Psoas muscle (tissue), 8 donors: ENCODE results near the gene FXYD4. TPM values are rescaled to one million over a fixed set of nuclear protein-coding genes. Genes with fewer than 3 reads are reported as not detected.

ENCODE experiments used
- ATAC-seq, 4 donors: fragments of 200-7000 bp; cut with Tn5 transposase; one replicate each; pipeline ENCODE4 v1.9.1; 2020; ENCODE audit warnings: moderate library complexity in 3 of 4, mild to moderate bottlenecking in 2 of 4
- DNase-seq, 2 donors: peaks; one replicate each; pipeline ENCODE4 v3.0.0-alpha.2; 2020
- H3K27ac ChIP-seq: fragments of 200-600 bp; one replicate; pipeline ENCODE4 v1.8.0; 2022
- H3K27me3 ChIP-seq, 3 donors: fragments of 200-600 bp in 1 of 3; one replicate each; pipeline versions ENCODE4 v1.6.1 to v1.8.0; 2013 to 2022; ENCODE audit warnings: low read length in 2 of 3, mild to moderate bottlenecking in 2 of 3, moderate library complexity in 1 of 3; ENCODE audit not compliant: insufficient read depth in 3 of 3
- H3K36me3 ChIP-seq, 2 donors: fragments of 200-600 bp in 1 of 2; one replicate each; pipeline versions ENCODE4 v1.6.1 to v1.8.0; 2013 to 2022; ENCODE audit warnings: low read depth in 1 of 2, mild to moderate bottlenecking in 1 of 2, moderate library complexity in 1 of 2; ENCODE audit not compliant: insufficient read depth in 1 of 2
- H3K4me1 ChIP-seq: fragments of 200-600 bp; one replicate; pipeline ENCODE4 v1.8.0; 2022
- H3K4me3 ChIP-seq: fragments of 200-600 bp; one replicate; pipeline ENCODE4 v1.8.0; 2022; ENCODE audit warnings: mild to moderate bottlenecking
- H3K9me3 ChIP-seq: fragments of 200-600 bp; one replicate; pipeline ENCODE4 v1.8.0; 2022
- WGBS, 3 donors: extraction: QIAGEN DNeasy Blood & Tissue Kit; methylation state at CpG; one replicate each; pipeline versions ENCODE4 v1.1.6 to v1.1.7; 2013; 5-methylcytosine and 5-hydroxymethylcytosine counted together
- intact Hi-C, 2 donors: fragments of 100-400 bp; cut with DNase I; formaldehyde crosslinking; loops; one replicate each; pipeline versions ENCODE4 v1.11.0 to v1.14.2; 2022
- polyA plus RNA-seq, 3 donors: library from polyadenylated mRNA; stranded (reverse); fragments of 200-250 nt; gene quantifications; one replicate each; pipeline ENCODE4 v1.2.3, GENCODE V29; 2013
- total RNA-seq, 4 donors: library from RNA; stranded (reverse); fragmentation: NEBNext Ultra II Directional in 2 of 4; extraction: Animal tissue kit (Norgen Biotek cat#: 25700) in 2 of 4; gene quantifications; one replicate each; pipeline versions ENCODE4 v1.2.1 to v1.2.4, GENCODE V29; 2021 to 2023
- TF ChIP-seq, protein P1 (sequence below): fragments of 200-600 bp; IDR thresholded peaks from one replicate; pipeline ENCODE4 v1.8.0; 2022; ENCODE audit warnings: antibody characterized with exemption
- donor health status: healthy with polysubstance abuse.
- donor health status: DM: no; HTN: no; CAD: no; lungs with moderate emphysema.
- donor health status: Bipolar disorder and iron deficiency.
- donor health status: healthy.
- donor health status: DM: yes; HTN: yes; CAD: no.
- donor health status: DM: no; HTN: no; CAD: no.
- donor health status: DM: no; HTN: no; CAD: no.
- donor health status: DM: yes; HTN: yes; CAD: no.

FXYD4 gene
- total and polyA plus RNA-seq, 7 donors = 0.18 to 3.0 (median 0.74) TPM; not detected in 4

DNA sequence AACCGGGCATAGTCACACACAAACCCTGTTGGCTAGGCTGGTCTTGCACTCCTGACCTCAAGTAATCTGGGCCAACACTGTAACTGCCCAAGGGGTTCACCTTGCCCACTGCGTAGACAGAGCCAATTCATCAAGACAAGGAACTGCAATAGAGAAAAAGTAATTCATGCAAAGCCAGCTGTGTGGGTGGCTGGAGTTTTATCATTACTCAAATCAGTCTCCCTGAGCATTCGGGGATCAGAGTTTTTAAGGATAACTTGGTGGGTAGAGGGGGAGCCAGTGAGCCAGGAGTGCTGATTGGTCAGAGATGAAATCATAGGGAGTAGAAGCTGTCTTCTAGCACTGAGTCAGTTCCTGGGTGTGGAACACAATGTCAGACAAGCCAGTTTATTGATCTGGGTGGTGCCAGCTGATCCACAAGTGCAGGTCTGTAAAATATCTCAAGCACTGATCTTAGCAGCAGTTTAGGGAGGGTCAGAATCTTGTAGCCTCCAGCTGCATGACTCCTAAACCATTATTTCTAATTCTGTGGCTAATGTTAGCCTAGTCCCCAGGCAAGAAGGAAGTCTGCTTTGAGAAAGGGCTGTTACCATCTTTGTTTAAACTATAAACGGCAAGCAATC lies 15.6 kb upstream of the FXYD4 start:
- TF ChIP-seq, protein P1, sequence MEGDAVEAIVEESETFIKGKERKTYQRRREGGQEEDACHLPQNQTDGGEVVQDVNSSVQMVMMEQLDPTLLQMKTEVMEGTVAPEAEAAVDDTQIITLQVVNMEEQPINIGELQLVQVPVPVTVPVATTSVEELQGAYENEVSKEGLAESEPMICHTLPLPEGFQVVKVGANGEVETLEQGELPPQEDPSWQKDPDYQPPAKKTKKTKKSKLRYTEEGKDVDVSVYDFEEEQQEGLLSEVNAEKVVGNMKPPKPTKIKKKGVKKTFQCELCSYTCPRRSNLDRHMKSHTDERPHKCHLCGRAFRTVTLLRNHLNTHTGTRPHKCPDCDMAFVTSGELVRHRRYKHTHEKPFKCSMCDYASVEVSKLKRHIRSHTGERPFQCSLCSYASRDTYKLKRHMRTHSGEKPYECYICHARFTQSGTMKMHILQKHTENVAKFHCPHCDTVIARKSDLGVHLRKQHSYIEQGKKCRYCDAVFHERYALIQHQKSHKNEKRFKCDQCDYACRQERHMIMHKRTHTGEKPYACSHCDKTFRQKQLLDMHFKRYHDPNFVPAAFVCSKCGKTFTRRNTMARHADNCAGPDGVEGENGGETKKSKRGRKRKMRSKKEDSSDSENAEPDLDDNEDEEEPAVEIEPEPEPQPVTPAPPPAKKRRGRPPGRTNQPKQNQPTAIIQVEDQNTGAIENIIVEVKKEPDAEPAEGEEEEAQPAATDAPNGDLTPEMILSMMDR = no peak
- intact Hi-C loops = no loop called here
- Histone ChIP-seq H3K4me1 (no peaks in the 10 kb centered on the region), H3K27ac (no peak overlapping the region), H3K4me3 (no peak overlapping the region), H3K9me3 (no peaks in the 10 kb centered on the region), H3K27me3 (peaks cover 0 to under 1% (median 0%) of the 10 kb centered on the region in 3 donors), H3K36me3 (no peaks in the 10 kb centered on the region)
- ATAC-seq (no peak), DNase-seq (no peak)
- WGBS, 3 donors = 47 to 65% (median 47%) methylated on average over 4 of the region's 4 CpGs

DNA sequence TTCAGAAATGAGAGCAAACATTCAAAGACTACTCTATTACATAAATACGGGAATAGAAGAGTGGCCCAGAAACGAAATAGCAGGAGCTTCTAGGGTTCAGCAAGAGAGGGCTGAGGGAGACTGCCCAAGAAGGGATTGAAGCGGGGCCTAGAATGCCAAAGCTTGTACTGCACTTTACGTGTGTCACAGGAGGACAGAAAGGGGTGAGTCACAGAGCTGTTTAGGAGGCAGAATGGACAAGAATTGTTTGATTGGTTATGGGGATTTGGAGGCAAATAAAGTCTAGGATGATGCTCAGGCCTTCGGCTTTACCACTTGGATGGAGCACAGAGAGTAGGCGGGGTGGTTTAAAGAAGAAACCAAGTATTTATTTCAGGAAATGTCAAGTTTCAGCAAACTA lies 11.3 kb upstream of the FXYD4 start:
- H3K4me1 ChIP-seq = no peaks in the 10 kb centered on the region
- intact Hi-C loops = no loop called here
- H3K27ac ChIP-seq = no peak overlapping the region
- 55 to 78% (median 65%) methylated on average over 6 of the region's 6 CpGs for WGBS, 3 donors
- no peaks in the 10 kb centered on the region for H3K27me3 ChIP-seq
- no peak overlapping the region for H3K4me3 ChIP-seq
- no peak for ATAC-seq
- no peak for DNase-seq
- TF ChIP-seq, protein P1 = no peak
- H3K36me3 ChIP-seq = no peaks in the 10 kb centered on the region
- H3K9me3 ChIP-seq = no peaks in the 10 kb centered on the region

DNA sequence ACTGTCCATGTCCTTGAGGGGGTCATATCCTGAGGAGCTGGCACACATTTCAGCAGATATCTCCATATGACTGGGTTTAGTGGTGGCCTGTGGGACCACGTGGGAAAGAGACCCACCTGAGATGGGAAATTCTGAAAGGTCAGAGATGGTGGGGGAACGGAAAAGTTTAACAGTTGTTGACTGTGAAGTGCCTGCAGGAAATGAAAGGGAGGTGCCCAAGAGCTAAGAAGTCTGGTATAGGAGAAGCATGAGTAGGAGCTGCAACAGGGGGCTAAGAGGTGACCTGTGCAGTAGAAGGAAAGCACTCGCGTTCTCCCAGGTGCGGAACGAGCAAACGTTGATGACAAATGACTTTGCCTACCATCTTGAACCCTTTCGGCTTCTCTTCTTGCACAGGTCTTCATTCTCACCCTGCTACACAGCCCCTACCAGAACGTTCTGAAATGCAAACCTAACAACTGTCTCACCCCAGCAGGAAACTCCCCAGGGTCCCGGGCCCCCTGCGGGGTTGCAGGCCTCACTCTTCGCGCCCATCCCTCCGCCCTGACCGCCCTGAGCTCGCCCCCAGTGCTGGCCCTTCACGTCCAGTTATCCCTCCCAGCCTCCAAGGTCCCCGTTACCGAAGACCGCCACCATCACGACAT lies 9.8 kb upstream of the FXYD4 start:
- intact Hi-C loops = loop anchor here in 1 of 2 donors (1.0 kb wide), 1 partner anchor 32 kb away; no protein-coding TSS in a partner anchor
- Histone ChIP-seq H3K27ac (peak overlapping the region; percentile 9), H3K9me3 (no peaks in the 10 kb centered on the region), H3K4me3 (peak overlapping the region; percentile 71), H3K36me3 (no peaks in the 10 kb centered on the region), H3K4me1 (no peaks in the 10 kb centered on the region), H3K27me3 (no peaks in the 10 kb centered on the region)
- DNase-seq (no peak), ATAC-seq (no peak)
- TF ChIP-seq, protein P1 = no peak
- WGBS, 3 donors = 25 to 31% (median 29%) methylated on average over 19 to 21 of the region's 21 CpGs

- intact Hi-C loops = no loop called here
- peak; percentile 92 to 94 for DNase-seq
- ATAC-seq = peak; percentile 85 to 94 (median 90)
- Histone ChIP-seq H3K27ac (peak overlapping the region; percentile 9), H3K4me3 (peak overlapping the region; percentile 71), H3K9me3 (no peaks in the 10 kb centered on the region), H3K36me3 (no peaks in the 10 kb centered on the region), H3K27me3 (no peaks in the 10 kb centered on the region), H3K4me1 (no peaks in the 10 kb centered on the region)
- TF ChIP-seq, protein P1 = peak; percentile 36
- WGBS, 3 donors = 7 to 8% (median 7%) methylated on average over 38 to 48 of the region's 48 CpGs
These were observed 9.1 kb upstream of the FXYD4 start for GRCh38 chr10:43362191-43362839.
